ENCODE data around the gene HEBP2.

The HEBP2 gene

GRCh38 chr6:138432063-138432356 is 28.0 kb downstream of the HEBP2 start:
- FAIRE-seq = no peak

GRCh38 chr6:138434096-138434495 is 30.1 kb downstream of the HEBP2 start:
- no peak for FAIRE-seq
- TF ChIP-seq CTCF (IDR thresholded peaks at IDR 0.05; ENCODE audit: insufficient read depth, missing control alignments) = no peak

More at GRCh38 chr6:138432063-138432356, 28.0 kb downstream of the HEBP2 start:
- no peak for DNase-seq (ENCODE audit: insufficient read length, low spot score)
- TF ChIP-seq CTCF (IDR thresholded peaks at IDR 0.05; ENCODE audit: insufficient read depth, missing control alignments) = no peak

GRCh38 chr6:138434925-138435324 is 30.9 kb downstream of the HEBP2 start:
- DNase-seq (ENCODE audit: insufficient read length, low spot score) (no peak), FAIRE-seq (no peak)
- no peak for TF ChIP-seq CTCF (IDR thresholded peaks at IDR 0.05; ENCODE audit: insufficient read depth, missing control alignments)

More at GRCh38 chr6:138434096-138434495, 30.1 kb downstream of the HEBP2 start:
- DNase-seq (ENCODE audit: insufficient read length, low spot score) = no peak

GRCh38 chr6:138439546-138439945 is 35.5 kb downstream of the HEBP2 start:
- no peak for FAIRE-seq
- no peak for DNase-seq (ENCODE audit: insufficient read length, low spot score)
- no peak for TF ChIP-seq CTCF (IDR thresholded peaks at IDR 0.05; ENCODE audit: insufficient read depth, missing control alignments)

- FAIRE-seq = no peak
- no peak for DNase-seq (ENCODE audit: insufficient read length, low spot score)
- no peak for TF ChIP-seq CTCF (IDR thresholded peaks at IDR 0.05; ENCODE audit: insufficient read depth, missing control alignments)
These were observed 36.3 kb downstream of the HEBP2 start for GRCh38 chr6:138440296-138440695.

- DNase-seq (ENCODE audit: insufficient read length, low spot score) = no peak
- no peak for TF ChIP-seq CTCF (IDR thresholded peaks at IDR 0.05; ENCODE audit: insufficient read depth, missing control alignments)
- FAIRE-seq = no peak
These were observed 36.8 kb downstream of the HEBP2 start for GRCh38 chr6:138440758-138441357.

- TF ChIP-seq CTCF (IDR thresholded peaks at IDR 0.05; ENCODE audit: insufficient read depth, missing control alignments) = no peak
- no peak for FAIRE-seq
- no peak for DNase-seq (ENCODE audit: insufficient read length, low spot score)
These were observed 37.9 kb downstream of the HEBP2 start for GRCh38 chr6:138441965-138442364.

Measured in D721Med (cell line).